Measurements from ENCODE around the gene SLC35E1.

DNA sequence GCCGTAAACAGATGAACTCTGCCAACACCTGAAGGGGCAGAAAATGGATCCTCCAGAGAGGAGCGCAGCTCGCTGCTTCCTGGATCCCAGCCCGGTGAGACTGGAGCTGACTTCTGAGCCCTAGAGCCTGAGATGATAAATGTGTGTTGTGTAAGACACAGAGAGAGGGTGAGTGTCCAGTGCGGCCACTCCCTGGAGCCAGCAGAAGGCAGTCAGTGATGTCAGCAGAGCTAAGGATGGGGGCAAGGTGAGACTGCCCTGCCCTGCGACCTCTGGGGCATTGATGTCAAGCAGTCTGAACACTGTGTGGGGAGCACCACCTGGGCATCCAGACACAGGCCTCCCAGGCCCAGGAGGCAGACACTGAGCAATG, 9.7 kb upstream of the SLC35E1 start:
- TF ChIP-seq, protein P1, sequence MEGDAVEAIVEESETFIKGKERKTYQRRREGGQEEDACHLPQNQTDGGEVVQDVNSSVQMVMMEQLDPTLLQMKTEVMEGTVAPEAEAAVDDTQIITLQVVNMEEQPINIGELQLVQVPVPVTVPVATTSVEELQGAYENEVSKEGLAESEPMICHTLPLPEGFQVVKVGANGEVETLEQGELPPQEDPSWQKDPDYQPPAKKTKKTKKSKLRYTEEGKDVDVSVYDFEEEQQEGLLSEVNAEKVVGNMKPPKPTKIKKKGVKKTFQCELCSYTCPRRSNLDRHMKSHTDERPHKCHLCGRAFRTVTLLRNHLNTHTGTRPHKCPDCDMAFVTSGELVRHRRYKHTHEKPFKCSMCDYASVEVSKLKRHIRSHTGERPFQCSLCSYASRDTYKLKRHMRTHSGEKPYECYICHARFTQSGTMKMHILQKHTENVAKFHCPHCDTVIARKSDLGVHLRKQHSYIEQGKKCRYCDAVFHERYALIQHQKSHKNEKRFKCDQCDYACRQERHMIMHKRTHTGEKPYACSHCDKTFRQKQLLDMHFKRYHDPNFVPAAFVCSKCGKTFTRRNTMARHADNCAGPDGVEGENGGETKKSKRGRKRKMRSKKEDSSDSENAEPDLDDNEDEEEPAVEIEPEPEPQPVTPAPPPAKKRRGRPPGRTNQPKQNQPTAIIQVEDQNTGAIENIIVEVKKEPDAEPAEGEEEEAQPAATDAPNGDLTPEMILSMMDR (IDR thresholded peaks at IDR 0.05 in 8 of 11, conservative IDR thresholded peaks at IDR 0.05 in 3 of 11), result no peak
- no peak for TF ChIP-seq POLR2A (IDR thresholded peaks at IDR 0.05)

Data from spleen (tissue), 7 donors.